OCI-LY3 (cell line): ENCODE data around the gene NFATC3.

Experiments
- H2AFZ ChIP-seq: fragments of 200-600, 300-600 bp; shearing (Covaris generic); 2 replicates; pipeline ENCODE4 v1.6.0; 2014; ENCODE audit warnings: antibody characterized with exemption, low read depth, low read length
- H3K27ac ChIP-seq: fragments of 200-600, 300-600 bp; sonication (generic); 2 replicates; pipeline ENCODE4 v1.5.1; 2014; ENCODE audit warnings: mild to moderate bottlenecking, low read length, moderate library complexity, mixed read lengths
- H3K27me3 ChIP-seq: fragments of 200-600, 300-600 bp; sonication (generic); 2 replicates; pipeline ENCODE4 v1.6.1; 2014; ENCODE audit warnings: low read depth, low read length, mixed read lengths
- H3K36me3 ChIP-seq: fragments of 200-600, 300-600 bp; sonication (generic); replicated peaks from 2 replicates; pipeline ENCODE3; 2014; ENCODE audit warnings: low read depth, low read length, mixed read lengths
- H3K4me1 ChIP-seq: fragments of 300-600, 200-600 bp; sonication (generic); 2 replicates; pipeline ENCODE4 v1.6.1; 2014; ENCODE audit warnings: low read length, mixed read lengths
- H3K4me2 ChIP-seq: fragments of 200-600, 300-600 bp; sonication (generic); 2 replicates; pipeline ENCODE4 v1.6.1; 2014; ENCODE audit warnings: low read length, mixed read lengths
- H3K4me3 ChIP-seq: fragments of 300-600, 200-600 bp; sonication (generic); 2 replicates; pipeline ENCODE4 v1.5.1; 2014; ENCODE audit warnings: antibody characterized with exemption, mild to moderate bottlenecking, low read length, moderate library complexity
- H3K79me2 ChIP-seq: fragments of 300-600, 200-600 bp; shearing (Covaris generic); 2 replicates; pipeline ENCODE4 v1.6.1; 2014; ENCODE audit warnings: mild to moderate bottlenecking, low read length, mixed read lengths
- H3K9ac ChIP-seq: fragments of 300-600, 200-600 bp; shearing (Covaris generic); 2 replicates; pipeline ENCODE4 v1.6.0; 2014; ENCODE audit warnings: mild to moderate bottlenecking, low read length, moderate library complexity
- H3K9me3 ChIP-seq: fragments of 200-600, 300-600 bp; shearing (Covaris generic); 2 replicates; pipeline ENCODE4 v1.6.1; 2014; ENCODE audit warnings: low read length, mixed read lengths; ENCODE audit not compliant: insufficient read depth
- H4K20me1 ChIP-seq: fragments of 200-600, 300-600 bp; sonication (generic); 2 replicates; pipeline ENCODE4 v1.6.1; 2016; ENCODE audit warnings: low read length, mixed read lengths; ENCODE audit not compliant: insufficient read depth
- CTCF ChIP-seq: fragments of 200-600, 300-600 bp; sonication (generic); IDR thresholded peaks from 2 replicates; pipeline ENCODE4 v1.5.1; 2014; ENCODE audit warnings: antibody characterized with exemption, low read length, low read depth
- EZH2phosphoT487 ChIP-seq: fragments of 200-600 bp; shearing (Covaris generic); IDR thresholded peaks from 2 replicates; pipeline ENCODE4 v1.6.1; 2018; ENCODE audit warnings: antibody characterized with exemption, mixed run types, low read depth

The NFATC3 gene

GRCh38 chr16:68077866-68078700 is 7.1 kb upstream of the NFATC3 start:
- peaks cover 14% of the 10 kb centered on the region for H3K4me1 ChIP-seq
- H3K4me2 ChIP-seq = no peak overlapping the region
- no peaks in the 10 kb centered on the region for H3K27me3 ChIP-seq
- H3K9ac ChIP-seq = no peak overlapping the region
- no peak overlapping the region for H3K27ac ChIP-seq
- H3K36me3 ChIP-seq = peaks cover 48% of the 10 kb centered on the region
- no peaks in the 10 kb centered on the region for H3K79me2 ChIP-seq
- no peaks in the 10 kb centered on the region for H3K9me3 ChIP-seq
- H2AFZ ChIP-seq = no peak overlapping the region
- H4K20me1 ChIP-seq = peaks cover 4% of the 10 kb centered on the region; the same call in 1 of the 2 replicates
- TF ChIP-seq EZH2phosphoT487 = no peak
- no peak for TF ChIP-seq CTCF
- H3K4me3 ChIP-seq = no peak overlapping the region

- no peak overlapping the region for H3K4me3 ChIP-seq
- no peaks in the 10 kb centered on the region for H3K79me2 ChIP-seq
- peaks cover 4% of the 10 kb centered on the region; the same call in 1 of the 2 replicates for H4K20me1 ChIP-seq
- H3K4me1 ChIP-seq = peaks cover 18% of the 10 kb centered on the region
- H2AFZ ChIP-seq = no peak overlapping the region
- peaks cover 46% of the 10 kb centered on the region for H3K36me3 ChIP-seq
- H3K27me3 ChIP-seq = no peaks in the 10 kb centered on the region
- H3K27ac ChIP-seq = no peak overlapping the region
- no peak overlapping the region for H3K4me2 ChIP-seq
- H3K9me3 ChIP-seq = no peaks in the 10 kb centered on the region
- H3K9ac ChIP-seq = no peak overlapping the region
- TF ChIP-seq CTCF (no peak), EZH2phosphoT487 (no peak)
These were observed 6.3 kb upstream of the NFATC3 start for GRCh38 chr16:68078701-68079375.

GRCh38 chr16:68079376-68079625 is 5.9 kb upstream of the NFATC3 start:
- no peak overlapping the region for H2AFZ ChIP-seq
- no peaks in the 10 kb centered on the region for H3K79me2 ChIP-seq
- peaks cover 18% of the 10 kb centered on the region for H3K4me1 ChIP-seq
- no peak overlapping the region for H3K27ac ChIP-seq
- TF ChIP-seq EZH2phosphoT487 = no peak
- no peak for TF ChIP-seq CTCF
- H3K36me3 ChIP-seq = peaks cover 42% of the 10 kb centered on the region
- H3K9me3 ChIP-seq = no peaks in the 10 kb centered on the region
- no peak overlapping the region for H3K4me3 ChIP-seq
- H3K9ac ChIP-seq = no peak overlapping the region
- H3K4me2 ChIP-seq = no peak overlapping the region
- H3K27me3 ChIP-seq = no peaks in the 10 kb centered on the region
- peaks cover 4% of the 10 kb centered on the region; the same call in 1 of the 2 replicates for H4K20me1 ChIP-seq

- Histone ChIP-seq H3K36me3 (peaks cover 38% of the 10 kb centered on the region), H3K4me3 (no peak overlapping the region), H3K4me1 (peaks cover 14% of the 10 kb centered on the region), H2AFZ (no peak overlapping the region), H3K79me2 (no peaks in the 10 kb centered on the region), H3K9ac (no peak overlapping the region), H3K27me3 (no peaks in the 10 kb centered on the region), H3K9me3 (no peaks in the 10 kb centered on the region), H4K20me1 (peaks cover 4% of the 10 kb centered on the region; the same call in 1 of the 2 replicates), H3K4me2 (no peak overlapping the region), H3K27ac (no peak overlapping the region)
- TF ChIP-seq EZH2phosphoT487 (no peak), CTCF (no peak)
These were observed 5.4 kb upstream of the NFATC3 start for GRCh38 chr16:68079626-68080344.
